Upper lobe of left lung (tissue), 4 donors: Measurements from ENCODE around the gene HERC2.

Experiments used
- CTCF ChIP-seq, 6 experiments: fragments of 450-650 bp in 4 of 6; fragments of 200-600 bp in 2 of 6; sonication (generic) in 2 of 6; IDR thresholded peaks; one replicate each; pipeline ENCODE4 v1.5.1; 2016 to 2019; ENCODE audit warnings: antibody characterized with exemption in 6 of 6
- POLR2A ChIP-seq, 4 donors: fragments of 450-650 bp; IDR thresholded peaks; one replicate each; pipeline ENCODE4 v1.5.1; 2016 to 2017; ENCODE audit warnings: antibody characterized with exemption in 4 of 4, mild to moderate bottlenecking in 2 of 4

GRCh38 chr15:28099555-28100140 is 222.3 kb downstream of the HERC2 start:
- TF ChIP-seq POLR2A (IDR thresholded peaks at IDR 0.05) (peak in 1 of 4 donors; percentile 26), CTCF (IDR thresholded peaks at IDR 0.05) (no peak)
